Type B pancreatic cell (in vitro differentiated cells): ENCODE measurements around the gene PRG3. TPM values are rescaled to one million over a fixed set of nuclear protein-coding genes. Genes with fewer than 3 reads are reported as not detected.

ENCODE experiments used
- DNase-seq: peaks from one replicate; pipeline ENCODE4 v3.0.0; 2021; ENCODE audit warnings: mixed read lengths; ENCODE audit not compliant: unreplicated experiment; ENCODE audit errors: extremely low spot score
- H3K27ac Mint-ChIP-seq: 2 replicates; pipeline ENCODE4 v1.8.0; 2021; ENCODE audit warnings: mild to moderate bottlenecking, mixed read lengths
- H3K27me3 Mint-ChIP-seq: 2 replicates; pipeline ENCODE4 v1.8.0; 2021; ENCODE audit warnings: mixed read lengths
- H3K36me3 Mint-ChIP-seq: 2 replicates; pipeline ENCODE4 v1.8.0; 2021; ENCODE audit warnings: mixed read lengths
- H3K4me1 Mint-ChIP-seq: one replicate; pipeline ENCODE4 v1.8.0; 2021; ENCODE audit warnings: mixed read lengths; ENCODE audit not compliant: unreplicated experiment
- H3K4me3 Mint-ChIP-seq: 2 replicates; pipeline ENCODE4 v1.8.0; 2021; ENCODE audit warnings: mild to moderate bottlenecking, mixed read lengths
- H3K9me3 Mint-ChIP-seq: 2 replicates; pipeline ENCODE4 v1.8.0; 2021; ENCODE audit warnings: mixed read lengths
- CTCF ChIP-seq: fragments of 200-600 bp; sonication (generic); conservative IDR thresholded peaks from 2 replicates; pipeline ENCODE4 v1.5.0; 2021; ENCODE audit warnings: antibody characterized with exemption, mild to moderate bottlenecking
- total RNA-seq: library from RNA; stranded (reverse); gene quantifications from 2 replicates; pipeline ENCODE4 v1.2.1, GENCODE V29; 2021; ENCODE audit warnings: low replicate concordance

The PRG3 gene
- total RNA-seq, 1 donor from 2014 or later, result not detected

- no peak for DNase-seq
- Mint-ChIP-seq H3K9me3 (no peaks in the 10 kb centered on the region), H3K27me3 (peaks cover 36% of the 10 kb centered on the region), H3K4me3 (peak overlapping the region; percentile 87), H3K4me1 (peaks cover 28% of the 10 kb centered on the region), H3K36me3 (peaks cover 3% of the 10 kb centered on the region), H3K27ac (peak overlapping the region; percentile 26)
- no peak for TF ChIP-seq CTCF
Measured at GRCh38 chr11:57426439-57426928, 45.5 kb upstream of the PRG3 start.

GRCh38 chr11:57425565-57426438 is 44.9 kb upstream of the PRG3 start:
- Mint-ChIP-seq H3K4me3 (peak overlapping the region; percentile 87), H3K4me1 (peaks cover 28% of the 10 kb centered on the region), H3K27me3 (peaks cover 36% of the 10 kb centered on the region), H3K36me3 (peaks cover 3% of the 10 kb centered on the region), H3K9me3 (no peaks in the 10 kb centered on the region), H3K27ac (peak overlapping the region; percentile 26)
- TF ChIP-seq CTCF, result no peak
- no peak for DNase-seq

GRCh38 chr11:57424792-57425564 is 44.0 kb upstream of the PRG3 start:
- Mint-ChIP-seq H3K27me3 (peaks cover 28% of the 10 kb centered on the region), H3K4me1 (peaks cover 28% of the 10 kb centered on the region), H3K27ac (no peak overlapping the region), H3K4me3 (peak overlapping the region; percentile 31), H3K36me3 (peaks cover 3% of the 10 kb centered on the region), H3K9me3 (no peaks in the 10 kb centered on the region)
- no peak for DNase-seq
- TF ChIP-seq CTCF, result no peak

GRCh38 chr11:57424137-57424791 is 43.3 kb upstream of the PRG3 start:
- Mint-ChIP-seq H3K9me3 (no peaks in the 10 kb centered on the region), H3K4me1 (peaks cover 28% of the 10 kb centered on the region), H3K27me3 (peaks cover 21% of the 10 kb centered on the region), H3K4me3 (peak overlapping the region; percentile 54), H3K36me3 (peaks cover 3% of the 10 kb centered on the region), H3K27ac (no peak overlapping the region)
- no peak for TF ChIP-seq CTCF
- DNase-seq, result no peak

GRCh38 chr11:57422669-57423068 is 41.7 kb upstream of the PRG3 start:
- peaks cover 27% of the 10 kb centered on the region for H3K4me1 Mint-ChIP-seq
- no peak for DNase-seq
- no peak for TF ChIP-seq CTCF
- H3K4me3 Mint-ChIP-seq, result no peak overlapping the region
- no peaks in the 10 kb centered on the region for H3K9me3 Mint-ChIP-seq
- peaks cover 11% of the 10 kb centered on the region for H3K27me3 Mint-ChIP-seq
- no peak overlapping the region for H3K27ac Mint-ChIP-seq
- peaks cover 3% of the 10 kb centered on the region for H3K36me3 Mint-ChIP-seq
